ENCODE results near the gene ZNF546.

- TF ChIP-seq YY1 (IDR thresholded peaks at IDR 0.05; ENCODE audit: insufficient read depth, insufficient read length): no peak
- TF ChIP-seq SUZ12 (IDR thresholded peaks at IDR 0.05; ENCODE audit: extremely low read depth, insufficient read depth, insufficient read length): no peak
Observed at GRCh38 chr19:39995794-39996193, 1.1 kb upstream of the ZNF546 start.
